ENCODE data around the gene ALG2. TPM values are rescaled to one million over a fixed set of nuclear protein-coding genes. Genes with fewer than 3 reads are reported as not detected.
"Not testable (repeated sequence)": the region's sequence is repeated elsewhere in the genome, so short reads cannot be mapped to it uniquely, and the experiment has no call there.

The ALG2 gene
- total RNA-seq, 4 donors from 2014 or later, result 26.4 to 33.0 (median 31.5) TPM

GRCh38 chr9:99241106-99241505 is 19.4 kb upstream of the ALG2 start:
- TF ChIP-seq POLR2AphosphoS5 (IDR thresholded peaks at IDR 0.05) (no peak), EP300 (IDR thresholded peaks at IDR 0.05) (no peak), POLR2A (IDR thresholded peaks at IDR 0.05) (no peak)
- TF ChIP-seq, protein P1, sequence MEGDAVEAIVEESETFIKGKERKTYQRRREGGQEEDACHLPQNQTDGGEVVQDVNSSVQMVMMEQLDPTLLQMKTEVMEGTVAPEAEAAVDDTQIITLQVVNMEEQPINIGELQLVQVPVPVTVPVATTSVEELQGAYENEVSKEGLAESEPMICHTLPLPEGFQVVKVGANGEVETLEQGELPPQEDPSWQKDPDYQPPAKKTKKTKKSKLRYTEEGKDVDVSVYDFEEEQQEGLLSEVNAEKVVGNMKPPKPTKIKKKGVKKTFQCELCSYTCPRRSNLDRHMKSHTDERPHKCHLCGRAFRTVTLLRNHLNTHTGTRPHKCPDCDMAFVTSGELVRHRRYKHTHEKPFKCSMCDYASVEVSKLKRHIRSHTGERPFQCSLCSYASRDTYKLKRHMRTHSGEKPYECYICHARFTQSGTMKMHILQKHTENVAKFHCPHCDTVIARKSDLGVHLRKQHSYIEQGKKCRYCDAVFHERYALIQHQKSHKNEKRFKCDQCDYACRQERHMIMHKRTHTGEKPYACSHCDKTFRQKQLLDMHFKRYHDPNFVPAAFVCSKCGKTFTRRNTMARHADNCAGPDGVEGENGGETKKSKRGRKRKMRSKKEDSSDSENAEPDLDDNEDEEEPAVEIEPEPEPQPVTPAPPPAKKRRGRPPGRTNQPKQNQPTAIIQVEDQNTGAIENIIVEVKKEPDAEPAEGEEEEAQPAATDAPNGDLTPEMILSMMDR (IDR thresholded peaks at IDR 0.05), result no peak
- WGBS, result 83% methylated on average over 7 of the region's 7 CpGs

GRCh38 chr9:99239341-99240060 is 17.8 kb upstream of the ALG2 start:
- DNase-seq (ENCODE audit: low spot score in 2 of 2), result no peak
- no peak overlapping the region for H3K27ac ChIP-seq
- no peaks in the 10 kb centered on the region for H3K9me3 ChIP-seq
- peaks cover 7% of the 10 kb centered on the region for H3K36me3 ChIP-seq
- H3K4me3 ChIP-seq, result no peak overlapping the region
- no peaks in the 10 kb centered on the region for H3K4me1 ChIP-seq
- no peaks in the 10 kb centered on the region for H3K27me3 ChIP-seq
- TF ChIP-seq, protein P1 (IDR thresholded peaks at IDR 0.05), result no peak
- TF ChIP-seq POLR2A (IDR thresholded peaks at IDR 0.05), result no peak
- 63% methylated on average over 6 of the region's 6 CpGs for WGBS

More at GRCh38 chr9:99241106-99241505, 19.4 kb upstream of the ALG2 start:
- Histone ChIP-seq H3K27ac (no peak overlapping the region), H3K27me3 (no peaks in the 10 kb centered on the region), H3K9me3 (no peaks in the 10 kb centered on the region), H3K4me3 (no peak overlapping the region), H3K36me3 (peaks cover 7% of the 10 kb centered on the region), H3K4me1 (no peaks in the 10 kb centered on the region)
- DNase-seq (ENCODE audit: low spot score in 2 of 2), result no peak

DNA sequence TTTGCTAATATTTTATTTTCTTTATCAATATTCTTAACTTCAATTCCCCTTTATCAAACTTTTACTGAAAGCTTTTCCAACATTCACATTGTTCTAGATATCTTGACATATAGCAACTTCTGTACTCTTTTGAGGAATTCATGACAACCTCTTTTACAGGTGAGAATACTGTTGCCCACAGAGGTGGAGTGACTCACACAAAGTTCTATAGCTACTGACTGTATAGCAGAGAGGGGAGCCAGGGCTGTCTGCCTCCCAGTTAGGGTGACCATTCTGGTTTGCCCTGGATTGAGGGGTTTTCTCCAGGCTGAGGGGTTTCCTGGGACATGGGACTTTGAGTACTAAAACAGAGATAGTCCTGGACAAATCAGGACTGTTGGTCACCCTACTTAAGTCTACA is 16.6 kb upstream of the ALG2 start:
- TF ChIP-seq POLR2AphosphoS5 (IDR thresholded peaks at IDR 0.05) (no peak), POLR2A (IDR thresholded peaks at IDR 0.05) (no peak), EP300 (IDR thresholded peaks at IDR 0.05) (no peak)
- TF ChIP-seq, protein P1 (IDR thresholded peaks at IDR 0.05), result no peak
- H3K36me3 ChIP-seq, result peaks cover under 1% of the 10 kb centered on the region
- H3K9me3 ChIP-seq, result no peaks in the 10 kb centered on the region
- no peaks in the 10 kb centered on the region for H3K4me1 ChIP-seq
- DNase-seq (ENCODE audit: low spot score in 2 of 2), result no peak
- H3K27me3 ChIP-seq, result no peaks in the 10 kb centered on the region
- H3K27ac ChIP-seq, result no peak overlapping the region
- no peak overlapping the region for H3K4me3 ChIP-seq

DNA sequence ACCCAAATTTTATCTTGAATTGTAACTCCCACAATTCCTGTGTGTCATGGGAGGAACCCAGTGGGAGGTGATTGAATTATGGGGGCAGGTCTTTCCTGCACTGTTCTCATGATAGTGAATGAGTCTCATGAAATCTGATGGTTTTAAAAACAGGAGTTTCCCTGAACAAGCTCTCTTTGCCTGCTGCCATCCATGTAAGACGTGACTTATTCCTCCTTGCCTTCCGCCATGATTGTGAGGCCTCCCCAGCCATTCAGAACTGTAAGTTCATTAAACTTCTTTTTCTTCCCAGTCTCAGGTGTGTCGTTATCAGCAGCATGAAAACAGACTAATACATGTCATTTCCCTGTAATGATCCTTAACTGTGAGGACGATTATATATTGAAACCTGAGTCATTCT is 16.1 kb upstream of the ALG2 start:
- not testable (repeated sequence) for DNase-seq (ENCODE audit: low spot score in 2 of 2); H3K27ac ChIP-seq; H3K4me3 ChIP-seq; H3K27me3 ChIP-seq; H3K4me1 ChIP-seq; H3K36me3 ChIP-seq; H3K9me3 ChIP-seq
- 95% methylated on average over 4 of the region's 4 CpGs for WGBS

DNA sequence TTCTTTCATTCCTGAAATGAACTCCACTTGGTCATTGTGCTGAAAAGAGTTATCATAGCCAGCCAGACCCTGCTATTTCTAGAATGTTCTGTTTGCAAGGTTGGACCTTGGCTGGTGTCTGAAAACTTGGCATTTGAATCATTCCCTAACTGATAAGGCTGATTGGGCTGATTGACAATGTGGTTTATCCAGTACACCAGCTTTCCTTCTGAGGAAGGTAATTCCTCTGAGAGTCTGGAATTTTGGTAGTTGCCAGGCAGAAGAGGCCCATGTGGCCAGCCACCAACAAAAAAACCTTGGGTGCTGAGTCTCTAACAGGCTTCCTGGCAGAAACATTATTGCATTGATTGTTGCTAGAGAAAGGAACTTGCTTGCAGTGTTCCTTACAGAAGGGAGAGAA is 15.6 kb upstream of the ALG2 start:
- H3K4me1 ChIP-seq, result no peaks in the 10 kb centered on the region
- no peak overlapping the region for H3K4me3 ChIP-seq
- H3K9me3 ChIP-seq, result no peaks in the 10 kb centered on the region
- no peak overlapping the region for H3K27ac ChIP-seq
- no peak for TF ChIP-seq EP300 (IDR thresholded peaks at IDR 0.05)
- TF ChIP-seq, protein P1 (IDR thresholded peaks at IDR 0.05), result no peak
- no peak for TF ChIP-seq POLR2AphosphoS5 (IDR thresholded peaks at IDR 0.05)
- TF ChIP-seq POLR2A (IDR thresholded peaks at IDR 0.05), result no peak
- DNase-seq (ENCODE audit: low spot score in 2 of 2), result no peak
- no peaks in the 10 kb centered on the region for H3K27me3 ChIP-seq
- peaks cover 7% of the 10 kb centered on the region for H3K36me3 ChIP-seq

All from suprapubic skin (tissue), 4 donors.